IMR-90 (cell line): ENCODE data around the gene FBXL14.

Experiments used
- CEBPB ChIP-seq: IDR thresholded peaks from 2 replicates; pipeline ENCODE4 v1.6.1; 2012; ENCODE audit warnings: low read depth, low read length, improper control_type of control experiment
- CHD1 ChIP-seq: IDR thresholded peaks from 2 replicates; pipeline ENCODE4 v1.6.1; 2012; ENCODE audit warnings: low read depth, low read length, improper control_type of control experiment
- TF ChIP-seq, protein P1 (sequence below): conservative IDR thresholded peaks from 2 replicates; pipeline ENCODE4 v1.5.1; 2012; ENCODE audit warnings: mild to moderate bottlenecking, low read depth, low read length, improper control_type of control experiment

- no peak for TF ChIP-seq CHD1
- TF ChIP-seq, protein P1, sequence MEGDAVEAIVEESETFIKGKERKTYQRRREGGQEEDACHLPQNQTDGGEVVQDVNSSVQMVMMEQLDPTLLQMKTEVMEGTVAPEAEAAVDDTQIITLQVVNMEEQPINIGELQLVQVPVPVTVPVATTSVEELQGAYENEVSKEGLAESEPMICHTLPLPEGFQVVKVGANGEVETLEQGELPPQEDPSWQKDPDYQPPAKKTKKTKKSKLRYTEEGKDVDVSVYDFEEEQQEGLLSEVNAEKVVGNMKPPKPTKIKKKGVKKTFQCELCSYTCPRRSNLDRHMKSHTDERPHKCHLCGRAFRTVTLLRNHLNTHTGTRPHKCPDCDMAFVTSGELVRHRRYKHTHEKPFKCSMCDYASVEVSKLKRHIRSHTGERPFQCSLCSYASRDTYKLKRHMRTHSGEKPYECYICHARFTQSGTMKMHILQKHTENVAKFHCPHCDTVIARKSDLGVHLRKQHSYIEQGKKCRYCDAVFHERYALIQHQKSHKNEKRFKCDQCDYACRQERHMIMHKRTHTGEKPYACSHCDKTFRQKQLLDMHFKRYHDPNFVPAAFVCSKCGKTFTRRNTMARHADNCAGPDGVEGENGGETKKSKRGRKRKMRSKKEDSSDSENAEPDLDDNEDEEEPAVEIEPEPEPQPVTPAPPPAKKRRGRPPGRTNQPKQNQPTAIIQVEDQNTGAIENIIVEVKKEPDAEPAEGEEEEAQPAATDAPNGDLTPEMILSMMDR = no peak
- TF ChIP-seq CEBPB = no peak
Observed at GRCh38 chr12:1559676-1560091, 34.7 kb downstream of the FBXL14 start.
